WTC11 (cell line): Measurements from ENCODE around the gene HOXA13. TPM values are rescaled to one million over a fixed set of nuclear protein-coding genes. Genes with fewer than 3 reads are reported as not detected.

Experiments used
- ATAC-seq: fragments of 200-7000 bp; cut with Tn5 transposase; 2 replicates; pipeline ENCODE4 v1.10.0; 2021; ENCODE audit warnings: mild to moderate bottlenecking, moderate library complexity
- CTCF ChIA-PET: fragments of 300-600 bp; sonication (Branson Sonifier 250); formaldehyde crosslinking; loops from one replicate; lab custom pipeline; 2021; ENCODE audit warnings: antibody characterized with exemption; lab: Charles Lee
- POLR2A ChIA-PET: fragments of 350-600 bp; sonication (Branson Sonifier 250); formaldehyde crosslinking; loops from one replicate; lab custom pipeline; 2021; ENCODE audit warnings: antibody characterized with exemption; lab: Charles Lee
- DNase-seq: peaks from one replicate; pipeline ENCODE4 v3.0.0; 2021; ENCODE audit warnings: low spot score
- H3K27ac Mint-ChIP-seq: 2 replicates; pipeline ENCODE4 v1.8.0; 2021; ENCODE audit warnings: mixed read lengths
- H3K27me3 Mint-ChIP-seq: 2 replicates; pipeline ENCODE4 v1.8.0; 2021; ENCODE audit warnings: low read depth, mild to moderate bottlenecking, moderate library complexity, mixed read lengths
- H3K36me3 Mint-ChIP-seq: 2 replicates; pipeline ENCODE4 v1.8.0; 2021; ENCODE audit warnings: mixed read lengths
- H3K4me1 Mint-ChIP-seq: 2 replicates; pipeline ENCODE4 v1.8.0; 2022; ENCODE audit warnings: mixed read lengths
- H3K4me3 Mint-ChIP-seq: 2 replicates; pipeline ENCODE4 v1.8.0; 2021; ENCODE audit warnings: mild to moderate bottlenecking, moderate library complexity, mixed read lengths
- H3K9me3 Mint-ChIP-seq: 2 replicates; pipeline ENCODE4 v1.8.0; 2021; ENCODE audit warnings: mixed read lengths
- ATF2 ChIP-seq: sonication (generic); formaldehyde crosslinking; IDR thresholded peaks from 2 replicates; pipeline ENCODE4 v1.8.1; 2022; ENCODE audit warnings: low read depth, missing genetic modification reagents, borderline replicate concordance
- CREB1 ChIP-seq: sonication (generic); formaldehyde crosslinking; IDR thresholded peaks from 2 replicates; pipeline ENCODE4 v1.8.0; 2023; ENCODE audit warnings: mild to moderate bottlenecking, missing genetic modification reagents
- ELF4 ChIP-seq: sonication (generic); formaldehyde crosslinking; IDR thresholded peaks from 2 replicates; pipeline ENCODE4 v1.8.1; 2022; ENCODE audit warnings: low read depth, mild to moderate bottlenecking, moderate library complexity, missing genetic modification reagents
- JAZF1 ChIP-seq: fragments of 250-450 bp; sonication (Bioruptor Pico); IDR thresholded peaks from 2 replicates; pipeline ENCODE4 v1.9.0; 2021; ENCODE audit warnings: moderate library complexity, mild to moderate bottlenecking, inconsistent platforms
- MAX ChIP-seq: sonication (generic); formaldehyde crosslinking; IDR thresholded peaks from 2 replicates; pipeline ENCODE4 v1.8.0; 2022; ENCODE audit warnings: mild to moderate bottlenecking, missing genetic modification reagents
- NFE2L1 ChIP-seq: sonication (generic); formaldehyde crosslinking; IDR thresholded peaks from 2 replicates; pipeline ENCODE4 v1.8.1; 2023; ENCODE audit warnings: missing genetic modification reagents
- NR2C2 ChIP-seq: sonication (generic); formaldehyde crosslinking; IDR thresholded peaks from 2 replicates; pipeline ENCODE4 v1.8.0; 2022; ENCODE audit warnings: mild to moderate bottlenecking, missing genetic modification reagents
- NR3C1 ChIP-seq: sonication (generic); formaldehyde crosslinking; conservative IDR thresholded peaks from 2 replicates; pipeline ENCODE4 v1.8.1; 2023; ENCODE audit warnings: low read depth, mild to moderate bottlenecking, missing genetic modification reagents
- PRRX2 ChIP-seq: fragments of 250-450 bp; sonication (Bioruptor Pico); IDR thresholded peaks from 2 replicates; pipeline ENCODE4 v1.8.0; 2021; ENCODE audit warnings: mild to moderate bottlenecking
- RORB ChIP-seq: fragments of 250-450 bp; sonication (Bioruptor Pico); IDR thresholded peaks from 2 replicates; pipeline ENCODE4 v1.9.0; 2021; ENCODE audit warnings: mild to moderate bottlenecking
- TCF7 ChIP-seq: sonication (generic); formaldehyde crosslinking; IDR thresholded peaks from 2 replicates; pipeline ENCODE4 v1.8.0; 2022; ENCODE audit warnings: mild to moderate bottlenecking, low read depth, missing genetic modification reagents, moderate library complexity
- TEAD1 ChIP-seq: sonication (generic); formaldehyde crosslinking; IDR thresholded peaks from 2 replicates; pipeline ENCODE4 v1.8.0; 2022; ENCODE audit warnings: mild to moderate bottlenecking, missing genetic modification reagents
- ZNF263 ChIP-seq: sonication (generic); formaldehyde crosslinking; IDR thresholded peaks from 2 replicates; pipeline ENCODE4 v1.8.1; 2022; ENCODE audit warnings: low read depth, mild to moderate bottlenecking, moderate library complexity, missing genetic modification reagents
- microRNA-seq: library from miRNA; unstranded; fragments of <30 nt; microRNA quantifications from one replicate; pipeline ENCODE4 v1.2.0, GENCODE V29; 2022; ENCODE audit warnings: borderline number of aligned reads
- total RNA-seq: library from RNA; stranded (reverse); gene quantifications from 3 replicates; pipeline ENCODE4 v1.2.3, GENCODE V29; 2021

Gene HOXA13
- total RNA-seq, 1 experiment from 2014 or later = not detected

- DNase-seq = peak; percentile 20
- Mint-ChIP-seq H3K36me3 (no peaks in the 10 kb centered on the region), H3K4me1 (peaks cover 24% of the 10 kb centered on the region), H3K9me3 (no peaks in the 10 kb centered on the region), H3K4me3 (0 out of 2 replicates have a peak overlapping the region, but pooled peaks have one; percentile 20), H3K27ac (no peak overlapping the region), H3K27me3 (peaks cover 100% of the 10 kb centered on the region)
- CTCF ChIA-PET = interaction anchor here (1.2 to 2.5 kb wide), 7 partner anchors 14 to 768 kb away, joined by 3 to 7 read pairs (median 5); no protein-coding TSS in a partner anchor
- no peak for ATAC-seq
- POLR2A ChIA-PET = no interaction called here
- TF ChIP-seq TCF7 (CRISPR knock-in tag) = no peak
- TF ChIP-seq NFE2L1 = no peak
- TF ChIP-seq NR3C1 (CRISPR knock-in tag) = no peak
- no peak for TF ChIP-seq PRRX2
- no peak for TF ChIP-seq ATF2
- no peak for TF ChIP-seq RORB (CRISPR knock-in tag)
- no peak for TF ChIP-seq JAZF1 (CRISPR knock-in tag)
- no peak for TF ChIP-seq MAX (CRISPR knock-in tag)
- TF ChIP-seq TEAD1 (CRISPR knock-in tag) = no peak
Observed at GRCh38 chr7:27145165-27145913, 54.6 kb downstream of the HOXA13 start.

GRCh38 chr7:27144781-27145164 lies 55.1 kb downstream of the HOXA13 start:
- DNase-seq (peak; percentile 38), ATAC-seq (no peak)
- POLR2A ChIA-PET = no interaction called here
- CTCF ChIA-PET = interaction anchor here (1.2 to 2.5 kb wide), 11 partner anchors 11 to 768 kb away, joined by 3 to 9 read pairs (median 5); partner anchors contain the start of gene HOXA11
- H3K4me3 Mint-ChIP-seq = 0 out of 2 replicates have a peak overlapping the region, but pooled peaks have one; percentile 20
- H3K4me1 Mint-ChIP-seq = peaks cover 24% of the 10 kb centered on the region
- no peak overlapping the region for H3K27ac Mint-ChIP-seq
- no peaks in the 10 kb centered on the region for H3K9me3 Mint-ChIP-seq
- peaks cover 100% of the 10 kb centered on the region for H3K27me3 Mint-ChIP-seq
- 0 out of 2 replicates have a peak, but pooled peaks have one; percentile 13 for TF ChIP-seq ZNF263 (CRISPR knock-in tag)
- no peak for TF ChIP-seq ELF4 (CRISPR knock-in tag)
- no peak for TF ChIP-seq NR2C2
- no peak for TF ChIP-seq CREB1 (CRISPR knock-in tag)
- no peaks in the 10 kb centered on the region for H3K36me3 Mint-ChIP-seq

Small RNA genes lying within 50 kb of the gene (microRNA-seq; reads per million reads assigned to microRNA genes)
- gene MIR196B = not detected

Other genes with a start within 250 kb of the HOXA13 start
- gene HOXA1, start 104.1 kb downstream of the HOXA13 start, total RNA-seq = not detected in 3 replicates
- gene HOXA2, start 97.4 kb downstream of the HOXA13 start, total RNA-seq = not detected in 3 replicates
- gene HOXA4, start 69.3 kb downstream of the HOXA13 start, total RNA-seq = not detected in 3 replicates
- 0.14 TPM in 1 of 3 replicates, not detected in the others for gene HOXA5, start 56.4 kb downstream of the HOXA13 start, total RNA-seq
- gene HOXA6, start 52.3 kb downstream of the HOXA13 start, total RNA-seq = not detected in 3 replicates
- gene HOXA3, start 47.5 kb downstream of the HOXA13 start, total RNA-seq = 0.11 TPM in 1 of 3 replicates, not detected in the others
- not detected in 3 replicates for gene HOXA7, start 43.4 kb downstream of the HOXA13 start, total RNA-seq
- gene HOXA9, start 34.6 kb downstream of the HOXA13 start, total RNA-seq = not detected in 3 replicates
- gene HOXA10, start 25.8 kb downstream of the HOXA13 start, total RNA-seq = 0.07 TPM in 1 of 3 replicates, not detected in the others
- gene HOXA11, start 14.9 kb downstream of the HOXA13 start, total RNA-seq = not detected in 3 replicates
- gene EVX1, start 42.7 kb upstream of the HOXA13 start, total RNA-seq = not detected in 3 replicates